Embryonic facial prominence (tissue), 1 donor: Measurements from ENCODE around the gene RNF217.
"Not testable (repeated sequence)": the region's sequence is repeated elsewhere in the genome, so short reads cannot be mapped to it uniquely, and the experiment has no call there.

Experiments used
- DNase-seq: peaks from one replicate; pipeline ENCODE4 v3.0.0-alpha.2; 2016; ENCODE audit errors: extremely low spot score

RNF217 gene

GRCh38 chr6:124962639-124963415 lies 590 bp downstream of the RNF217 start:
- no peak for DNase-seq

DNA sequence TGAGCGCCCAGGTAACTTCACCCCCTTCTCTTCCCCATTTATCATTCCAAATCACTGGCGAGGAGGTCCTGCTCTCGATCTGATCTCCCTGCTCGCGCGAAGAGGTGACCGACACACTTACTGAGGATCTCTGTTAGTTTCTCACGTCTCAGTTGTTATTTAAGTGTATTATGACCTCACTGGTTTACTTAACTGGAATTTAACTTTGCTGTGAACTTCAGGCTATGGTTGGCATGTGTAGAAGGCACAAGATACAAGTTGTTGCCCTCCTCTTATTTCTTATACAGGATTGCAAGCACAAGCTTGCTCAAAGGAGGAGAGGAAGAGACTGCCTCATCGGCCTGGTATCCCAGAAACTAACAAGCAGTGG lies 1.2 kb downstream of the RNF217 start:
- DNase-seq: no peak

- no peak for DNase-seq
Measured at GRCh38 chr6:124963831-124964763, 1.9 kb downstream of the RNF217 start.

DNA sequence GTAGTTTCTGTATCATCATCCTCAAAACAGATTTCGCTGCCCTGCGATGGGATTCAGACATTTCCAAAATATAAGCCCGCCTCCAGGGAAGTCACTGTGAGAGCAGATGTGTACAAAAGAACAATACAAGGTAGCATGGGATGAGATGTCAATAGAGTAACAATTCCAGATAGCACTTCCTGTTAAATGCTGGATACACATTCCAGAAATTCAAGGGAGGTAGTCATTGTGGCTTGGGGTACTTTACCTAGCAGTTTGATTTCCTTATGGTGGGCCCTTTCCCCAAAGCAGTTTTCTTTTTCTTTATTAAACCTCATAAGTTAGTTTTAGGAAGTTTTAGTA lies 2.5 kb downstream of the RNF217 start:
- DNase-seq: no peak

DNA sequence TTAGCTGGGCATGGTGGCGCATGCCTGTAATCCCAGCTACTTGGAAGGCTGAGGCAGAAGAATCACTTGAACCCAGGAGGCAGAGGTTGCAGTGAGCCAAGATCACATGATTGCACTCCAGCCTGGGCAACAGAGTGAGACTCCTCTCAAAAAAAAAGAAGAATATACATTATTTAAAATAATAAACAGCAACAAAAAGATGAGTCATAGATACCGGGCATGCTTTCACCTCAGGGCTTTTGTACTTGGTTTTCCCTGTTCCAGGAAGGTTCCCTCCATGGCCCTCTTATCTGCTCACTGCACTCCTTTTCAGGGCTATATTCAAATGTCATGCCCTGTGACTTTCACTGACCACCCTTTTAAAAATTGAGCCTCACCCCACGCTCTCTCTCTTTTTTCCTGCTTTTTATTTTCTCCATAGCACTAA lies 3.2 kb downstream of the RNF217 start:
- not testable (repeated sequence) for DNase-seq

- no peak for DNase-seq
Measured at GRCh38 chr6:124967444-124967843, 5.2 kb downstream of the RNF217 start.

DNA sequence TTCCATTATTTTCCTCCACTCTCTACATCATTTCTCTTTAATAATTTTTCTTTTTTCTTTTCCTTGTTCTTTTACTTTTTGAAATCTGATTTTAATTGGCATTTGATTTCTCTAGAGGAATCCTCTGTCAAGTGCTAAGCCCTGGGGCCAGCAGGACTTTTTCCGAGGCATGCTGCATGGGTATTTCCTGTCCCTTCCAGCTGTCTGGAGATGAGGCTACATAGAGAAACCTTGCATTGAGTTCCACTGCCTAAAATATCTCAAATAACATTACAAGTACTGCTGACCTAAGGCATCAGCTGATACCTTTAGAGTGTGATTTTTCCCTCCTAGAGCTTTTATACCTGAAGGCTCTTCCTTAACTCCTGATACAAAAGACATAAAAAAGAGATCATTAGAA lies 6.2 kb downstream of the RNF217 start:
- no peak for DNase-seq

GRCh38 chr6:124970243-124970642 lies 8.0 kb downstream of the RNF217 start:
- no peak for DNase-seq

DNA sequence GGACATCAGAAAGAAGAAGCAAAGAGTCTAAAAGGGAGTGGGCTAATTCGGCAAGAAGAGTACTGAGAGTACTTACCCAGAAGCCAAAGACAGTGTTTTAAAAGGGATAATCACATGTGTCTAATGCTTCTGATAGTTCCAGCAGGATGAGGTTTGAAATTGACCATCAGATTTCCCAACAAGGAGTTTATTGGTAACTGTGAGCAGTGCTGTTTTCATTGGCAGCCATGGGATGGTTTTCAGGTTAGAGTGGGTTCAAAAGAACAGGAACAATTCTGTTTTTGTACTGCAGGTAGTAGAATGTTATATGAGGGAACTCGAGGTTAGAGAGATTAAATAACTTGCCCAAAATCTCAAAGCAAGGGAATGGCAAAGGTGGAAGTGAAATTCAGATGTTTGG lies 8.5 kb downstream of the RNF217 start:
- DNase-seq: no peak

GRCh38 chr6:124973780-124974179 lies 11.5 kb downstream of the RNF217 start:
- DNase-seq: no peak

GRCh38 chr6:124974771-124975377 lies 12.6 kb downstream of the RNF217 start:
- DNase-seq: no peak

- no peak for DNase-seq
Measured at GRCh38 chr6:124977067-124977908, 15.1 kb downstream of the RNF217 start.

DNA sequence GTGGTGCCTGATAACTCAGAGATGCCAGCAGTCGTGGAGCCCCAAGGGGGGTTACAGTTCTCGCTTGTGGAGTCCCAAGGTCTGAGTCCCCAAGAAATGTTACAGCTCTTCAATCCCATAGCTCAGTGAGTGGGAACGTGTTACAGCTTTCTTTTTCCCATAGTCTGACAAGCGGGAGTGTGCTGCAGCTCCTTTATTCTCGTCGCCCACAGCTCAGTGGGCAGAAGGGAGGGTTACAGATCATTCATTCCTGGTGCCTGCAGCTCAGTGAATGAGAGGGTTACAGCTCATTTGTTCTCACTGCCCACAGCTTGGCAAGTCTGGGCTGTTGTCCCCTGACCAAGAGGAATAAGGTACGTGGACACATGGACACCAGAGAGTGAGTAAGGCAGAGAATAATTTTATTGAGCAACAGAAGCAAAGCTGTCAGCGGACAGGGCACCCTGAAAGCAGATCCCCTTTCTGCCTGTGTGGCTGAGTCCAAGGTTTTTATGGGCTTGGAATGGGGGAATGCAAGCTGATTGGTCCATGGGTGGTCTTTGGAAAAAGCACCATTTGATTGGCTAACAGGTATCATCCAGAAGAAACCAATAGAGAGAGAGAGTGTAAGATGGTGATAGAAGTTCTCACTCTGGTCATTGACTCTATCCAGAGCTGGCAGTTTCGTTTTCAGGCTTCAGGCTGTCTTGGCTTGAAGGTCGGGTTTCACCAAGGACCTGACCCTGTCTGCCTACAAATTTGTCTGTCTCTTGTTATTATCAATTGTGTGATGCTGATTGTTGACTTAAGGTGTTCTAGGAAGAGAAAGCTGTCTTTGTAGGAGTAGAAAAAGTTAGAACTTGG lies 16.4 kb downstream of the RNF217 start:
- DNase-seq: no peak

DNA sequence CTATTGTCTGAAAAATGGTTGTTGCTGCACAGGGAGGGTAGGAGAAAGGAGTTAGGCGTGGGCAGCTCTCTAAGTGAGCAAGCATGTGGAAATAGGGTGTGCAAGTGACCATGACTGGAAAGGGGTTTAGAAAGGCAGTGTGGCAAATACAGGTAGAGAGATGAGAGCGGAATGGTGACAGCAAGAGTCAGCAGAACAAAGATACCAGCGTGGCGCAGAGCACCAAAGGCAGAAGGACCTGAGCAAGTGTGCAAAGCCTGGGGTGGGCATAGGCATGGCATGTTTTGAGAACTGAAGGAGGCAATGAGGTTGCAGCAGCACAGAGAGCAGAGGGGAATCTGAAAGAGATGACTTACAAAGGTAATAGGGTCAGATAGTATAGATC lies 17.0 kb downstream of the RNF217 start:
- no peak for DNase-seq

DNA sequence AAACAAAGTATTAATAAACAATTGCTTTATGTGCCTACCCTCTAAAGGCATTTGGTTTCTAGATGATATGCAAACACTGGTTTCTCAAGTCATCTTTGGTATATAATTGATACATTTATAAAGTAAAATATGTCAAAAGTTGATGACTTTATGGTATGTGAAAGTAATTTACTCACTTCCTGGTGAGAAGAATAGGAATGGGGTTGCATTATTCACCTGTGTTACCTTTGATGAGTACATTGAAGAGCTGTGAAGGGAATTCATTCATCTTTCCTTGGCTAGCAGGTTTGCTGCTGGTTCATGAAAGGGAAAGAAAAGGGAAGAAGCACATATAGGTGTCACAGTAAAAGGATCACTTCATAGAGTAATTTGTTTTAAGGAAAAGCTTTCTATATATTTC lies 20.4 kb downstream of the RNF217 start:
- DNase-seq: no peak

- DNase-seq: no peak
Measured at GRCh38 chr6:124983383-124984083, 21.3 kb downstream of the RNF217 start.

GRCh38 chr6:124984668-124985338 lies 22.6 kb downstream of the RNF217 start:
- DNase-seq: no peak

DNA sequence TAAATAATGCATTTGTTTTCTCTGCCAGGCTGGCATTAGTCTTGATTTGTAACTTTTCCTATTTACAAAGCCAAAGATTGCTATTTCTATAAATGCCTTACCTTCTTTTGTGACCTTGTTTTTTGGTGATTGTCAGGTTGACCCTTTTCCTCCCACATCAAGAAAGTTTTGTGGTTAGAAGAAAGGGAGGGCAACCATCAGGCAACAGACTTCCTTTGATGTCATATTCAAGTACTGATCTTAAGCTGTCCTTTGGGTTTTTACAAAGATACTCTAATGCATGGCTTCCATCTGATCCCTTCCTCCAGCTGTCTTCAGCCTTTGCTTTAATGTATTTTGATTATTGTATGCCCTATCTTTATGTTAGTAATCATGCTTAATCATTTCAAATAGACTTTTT lies 23.9 kb downstream of the RNF217 start:
- no peak for DNase-seq

DNA sequence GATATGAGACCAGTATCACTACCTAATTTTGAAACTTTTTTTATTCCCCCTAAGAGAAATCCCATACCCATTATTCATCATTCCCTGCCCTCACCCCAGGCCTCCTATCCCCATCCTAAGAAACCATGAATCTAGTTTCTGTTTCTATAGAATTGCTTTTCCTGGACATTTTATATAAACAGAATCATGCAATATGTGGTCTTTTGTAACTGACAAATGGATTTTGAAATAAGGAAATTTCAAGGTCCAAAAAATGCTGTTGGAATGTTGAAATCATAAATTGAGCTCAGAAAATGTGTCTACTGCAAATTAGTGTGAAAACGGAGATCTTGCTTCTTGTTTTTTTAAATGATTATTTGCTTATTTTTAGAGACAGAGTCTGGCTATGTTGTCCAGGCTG lies 25.1 kb downstream of the RNF217 start:
- no peak for DNase-seq
